Hepatocyte (in vitro differentiated cells): ENCODE data around the gene ENAM. TPM values are rescaled to one million over a fixed set of nuclear protein-coding genes. Genes with fewer than 3 reads are reported as not detected.

Source experiments
- DNase-seq: peaks from one replicate; pipeline ENCODE4 v3.0.0-alpha.2; 2016; ENCODE audit warnings: low spot score
- H2AFZ ChIP-seq: fragments of 200-600 bp; sonication (generic); 2 replicates; pipeline ENCODE4 v1.6.0; 2016; ENCODE audit warnings: antibody characterized with exemption, mild to moderate bottlenecking
- H3K27ac ChIP-seq: fragments of 200-600 bp; sonication (generic); 2 replicates; pipeline ENCODE4 v1.5.1; 2016; ENCODE audit warnings: mild to moderate bottlenecking
- H3K27me3 ChIP-seq: fragments of 200-600 bp; sonication (generic); 2 replicates; pipeline ENCODE4 v1.6.1; 2016
- H3K36me3 ChIP-seq: fragments of 200-600 bp; sonication (generic); replicated peaks from 2 replicates; pipeline ENCODE4 v1.5.1; 2016; ENCODE audit warnings: low read depth; ENCODE audit not compliant: insufficient read depth
- H3K4me1 ChIP-seq: fragments of 200-600 bp; sonication (generic); 2 replicates; pipeline ENCODE4 v1.5.1; 2016; ENCODE audit warnings: mild to moderate bottlenecking, moderate library complexity; ENCODE audit not compliant: insufficient read depth
- H3K4me2 ChIP-seq: fragments of 200-600 bp; sonication (generic); 2 replicates; pipeline ENCODE4 v1.6.0; 2016
- H3K4me3 ChIP-seq: fragments of 200-600 bp; sonication (generic); 2 replicates; pipeline ENCODE4 v1.5.1; 2016; ENCODE audit warnings: mild to moderate bottlenecking
- H3K79me2 ChIP-seq: fragments of 200-600 bp; sonication (generic); 2 replicates; pipeline ENCODE4 v1.6.0; 2017; ENCODE audit warnings: mild to moderate bottlenecking
- H3K9me2 ChIP-seq: fragments of 200-600 bp; sonication (generic); replicated peaks from 2 replicates; pipeline ENCODE4 v1.6.0; 2017; ENCODE audit warnings: mild to moderate bottlenecking; ENCODE audit not compliant: insufficient read depth
- H3K9me3 ChIP-seq: fragments of 200-600 bp; sonication (generic); 2 replicates; pipeline ENCODE4 v1.5.1; 2016; ENCODE audit warnings: low read depth, mild to moderate bottlenecking
- H4K20me1 ChIP-seq: fragments of 200-600 bp; sonication (generic); 2 replicates; pipeline ENCODE4 v1.6.0; 2016; ENCODE audit warnings: mild to moderate bottlenecking; ENCODE audit not compliant: insufficient read depth, poor library complexity, severe bottlenecking
- EZH2 ChIP-seq: fragments of 200-600 bp; sonication (generic); IDR thresholded peaks from 2 replicates; pipeline ENCODE4 v1.6.1; 2016; ENCODE audit warnings: antibody characterized with exemption, mild to moderate bottlenecking, borderline replicate concordance
- EZH2phosphoT487 ChIP-seq: fragments of 200-600 bp; sonication (generic); IDR thresholded peaks from one replicate; pipeline ENCODE4 v1.6.1; 2018; ENCODE audit warnings: antibody characterized with exemption, mild to moderate bottlenecking, low read depth, moderate library complexity; ENCODE audit not compliant: unreplicated experiment, severe bottlenecking
- WGBS: methylation state at CpG from one replicate; pipeline ENCODE4 v1.1.6; 2016; ENCODE audit warnings: low lambda C conversion rate; ENCODE audit errors: missing lambda C conversion rate; 5-methylcytosine and 5-hydroxymethylcytosine counted together
- polyA plus RNA-seq: library from polyadenylated mRNA; unstranded; fragments of >200 nt; fragmentation: Nextera tagmentation; extraction: Ambion mirVana; gene quantifications from 2 replicates; pipeline ENCODE4 v1.2.1, GENCODE V29; 2016
- total RNA-seq: library from RNA; depleted of rRNA; stranded (reverse); fragments of >200 nt; gene quantifications from 2 replicates; pipeline ENCODE4 v1.2.3, GENCODE V29; 2014
- TF ChIP-seq, protein P1 (sequence below): fragments of 200-600 bp; sonication (generic); IDR thresholded peaks from 2 replicates; pipeline ENCODE4 v1.5.1; 2016; ENCODE audit warnings: antibody characterized with exemption, mild to moderate bottlenecking; ENCODE audit not compliant: poor library complexity

Gene ENAM
- total and polyA plus RNA-seq, 2 experiments from 2014 or later, result 0.20 to 0.64 TPM

GRCh38 chr4:70687392-70687791, 58.8 kb downstream of the ENAM start:
- Histone ChIP-seq H3K27ac (peak overlapping the region; percentile 97), H3K9me2 (no peaks in the 10 kb centered on the region), H3K79me2 (peaks cover 38% of the 10 kb centered on the region), H3K4me1 (peaks cover 22% of the 10 kb centered on the region), H3K4me2 (peak overlapping the region; percentile 89), H3K27me3 (no peaks in the 10 kb centered on the region), H2AFZ (peak overlapping the region; percentile 80), H4K20me1 (peaks cover 4% of the 10 kb centered on the region), H3K9me3 (no peaks in the 10 kb centered on the region), H3K4me3 (peak overlapping the region; percentile 26), H3K36me3 (no peaks in the 10 kb centered on the region)
- no peak for TF ChIP-seq EZH2phosphoT487
- no peak for TF ChIP-seq EZH2
- TF ChIP-seq, protein P1, sequence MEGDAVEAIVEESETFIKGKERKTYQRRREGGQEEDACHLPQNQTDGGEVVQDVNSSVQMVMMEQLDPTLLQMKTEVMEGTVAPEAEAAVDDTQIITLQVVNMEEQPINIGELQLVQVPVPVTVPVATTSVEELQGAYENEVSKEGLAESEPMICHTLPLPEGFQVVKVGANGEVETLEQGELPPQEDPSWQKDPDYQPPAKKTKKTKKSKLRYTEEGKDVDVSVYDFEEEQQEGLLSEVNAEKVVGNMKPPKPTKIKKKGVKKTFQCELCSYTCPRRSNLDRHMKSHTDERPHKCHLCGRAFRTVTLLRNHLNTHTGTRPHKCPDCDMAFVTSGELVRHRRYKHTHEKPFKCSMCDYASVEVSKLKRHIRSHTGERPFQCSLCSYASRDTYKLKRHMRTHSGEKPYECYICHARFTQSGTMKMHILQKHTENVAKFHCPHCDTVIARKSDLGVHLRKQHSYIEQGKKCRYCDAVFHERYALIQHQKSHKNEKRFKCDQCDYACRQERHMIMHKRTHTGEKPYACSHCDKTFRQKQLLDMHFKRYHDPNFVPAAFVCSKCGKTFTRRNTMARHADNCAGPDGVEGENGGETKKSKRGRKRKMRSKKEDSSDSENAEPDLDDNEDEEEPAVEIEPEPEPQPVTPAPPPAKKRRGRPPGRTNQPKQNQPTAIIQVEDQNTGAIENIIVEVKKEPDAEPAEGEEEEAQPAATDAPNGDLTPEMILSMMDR, result no peak
- WGBS, result 85% methylated on average over 13 of the region's 13 CpGs
- DNase-seq, result no peak

GRCh38 chr4:70687821-70688794, 59.6 kb downstream of the ENAM start, which contains the start of gene UTP3:
TSS of gene UTP3 (plus strand) at chr4:70688532. CDS start at chr4:70688678, 146 bp downstream.
- H3K9me2 ChIP-seq, result no peaks in the 10 kb centered on the region
- H3K27ac ChIP-seq, result peak within 1 kb of the TSS; percentile 97
- no peaks in the 10 kb centered on the region for H3K36me3 ChIP-seq
- peaks cover 22% of the 10 kb centered on the region for H3K4me1 ChIP-seq
- H3K9me3 ChIP-seq, result no peaks in the 10 kb centered on the region
- DNase-seq, result peak; percentile 98
- no peak for TF ChIP-seq EZH2phosphoT487
- TF ChIP-seq, protein P1, result peak; percentile 98
- H3K4me2 ChIP-seq, result peak within 1 kb of the TSS; percentile 93
- WGBS, result under 1% methylated on average over 70 of the region's 70 CpGs
- H3K4me3 ChIP-seq, result peak within 1 kb of the TSS; percentile 71
- peaks cover 4% of the 10 kb centered on the region for H4K20me1 ChIP-seq
- peaks cover 45% of the 10 kb centered on the region for H3K79me2 ChIP-seq
- H3K27me3 ChIP-seq, result no peaks in the 10 kb centered on the region
- H2AFZ ChIP-seq, result peak within 1 kb of the TSS; percentile 80

DNA sequence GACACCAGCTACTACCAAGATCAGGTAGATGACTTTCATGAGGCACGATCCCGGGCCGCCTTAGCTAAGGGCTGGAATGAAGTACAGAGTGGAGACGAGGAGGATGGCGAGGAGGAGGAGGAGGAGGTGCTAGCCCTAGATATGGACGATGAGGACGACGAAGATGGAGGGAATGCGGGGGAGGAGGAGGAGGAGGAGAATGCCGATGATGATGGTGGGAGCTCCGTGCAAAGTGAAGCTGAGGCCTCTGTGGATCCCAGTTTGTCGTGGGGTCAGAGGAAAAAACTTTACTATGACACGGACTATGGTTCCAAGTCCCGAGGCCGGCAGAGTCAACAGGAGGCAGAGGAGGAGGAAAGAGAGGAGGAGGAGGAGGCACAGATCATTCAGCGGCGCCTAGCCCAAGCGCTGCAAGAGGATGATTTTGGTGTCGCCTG, 60.3 kb downstream of the ENAM start:
- peaks cover 22% of the 10 kb centered on the region for H3K4me1 ChIP-seq
- no peaks in the 10 kb centered on the region for H3K27me3 ChIP-seq

More for the DNA sequence above, 60.3 kb downstream of the ENAM start:
- Histone ChIP-seq H3K27ac (peak overlapping the region; percentile 97), H3K4me3 (peak overlapping the region; percentile 71), H4K20me1 (peaks cover 4% of the 10 kb centered on the region), H2AFZ (peak overlapping the region; percentile 73), H3K4me2 (peak overlapping the region; percentile 93), H3K79me2 (peaks cover 50% of the 10 kb centered on the region), H3K9me2 (no peaks in the 10 kb centered on the region), H3K9me3 (no peaks in the 10 kb centered on the region), H3K36me3 (no peaks in the 10 kb centered on the region)
- TF ChIP-seq EZH2phosphoT487 (no peak), EZH2 (no peak)
- TF ChIP-seq, protein P1, result no peak
- DNase-seq, result peak; percentile 23
- WGBS, result 3% methylated on average over 19 of the region's 19 CpGs
